K562 (cell line): ENCODE results near the gene ADAM15. TPM values are rescaled to one million over a fixed set of nuclear protein-coding genes. Genes with fewer than 3 reads are reported as not detected.
A peak's percentile ranks its signal among the peaks of the same experiment; 100 is the strongest.

Experiments used
- ARID2 ChIP-seq: fragments of 450-650 bp; IDR thresholded peaks from 2 replicates; pipeline ENCODE4 v1.6.1; 2017; ENCODE audit warnings: antibody characterized with exemption, mild to moderate bottlenecking
- CGGBP1 ChIP-seq: fragments of 250-450 bp; sonication (Bioruptor Pico); IDR thresholded peaks from 2 replicates; pipeline ENCODE4 v1.9.0; 2021; ENCODE audit warnings: mild to moderate bottlenecking
- E2F1 ChIP-seq: sonication (generic); formaldehyde crosslinking; IDR thresholded peaks from 2 replicates; pipeline ENCODE4 v1.8.1; 2023; ENCODE audit warnings: mild to moderate bottlenecking, missing genetic modification reagents, moderate library complexity
- ELK3 ChIP-seq: fragments of 450-650 bp; formaldehyde crosslinking; IDR thresholded peaks from 2 replicates; pipeline ENCODE4 v1.4.0; 2020; ENCODE audit warnings: mild to moderate bottlenecking
- HDGF ChIP-seq: fragments of 450-650 bp; IDR thresholded peaks from 2 replicates; pipeline ENCODE4 v1.6.1; 2016
- PHTF2 ChIP-seq: fragments of 250-450 bp; sonication (Bioruptor Pico); IDR thresholded peaks from 2 replicates; pipeline ENCODE4 v1.5.0; 2021; ENCODE audit warnings: mild to moderate bottlenecking
- PURB ChIP-seq: sonication (generic); formaldehyde crosslinking; IDR thresholded peaks from 2 replicates; pipeline ENCODE4 v1.9.0; 2021; ENCODE audit warnings: low read depth, mild to moderate bottlenecking, missing genetic modification reagents
- RBFOX2 ChIP-seq: fragments of 200-400 bp; formaldehyde crosslinking; IDR thresholded peaks from 2 replicates; pipeline ENCODE4 v1.6.1; 2017; ENCODE audit warnings: low read depth, mild to moderate bottlenecking, low read length, moderate library complexity
- RFX5 ChIP-seq: IDR thresholded peaks from 2 replicates; pipeline ENCODE4 v1.6.1; 2011; ENCODE audit warnings: low read depth, mild to moderate bottlenecking, improper control_type of control experiment, low read length
- SNRNP70 ChIP-seq: fragments of 200-400 bp; formaldehyde crosslinking; optimal IDR thresholded peaks from 2 replicates; pipeline ENCODE3; 2017; ENCODE audit warnings: low read depth, low read length
- ZNF134 ChIP-seq: fragments of 250-450 bp; sonication (Bioruptor Pico); conservative IDR thresholded peaks from 2 replicates; pipeline ENCODE4 v1.4.0; 2020
- ZNF146 ChIP-seq: IDR thresholded peaks from one replicate; pipeline ENCODE4 v1.6.1; 2018; ENCODE audit warnings: missing compliant biosample characterization; ENCODE audit not compliant: unreplicated experiment
- polyA plus RNA-seq, 8 experiments: library from polyadenylated mRNA; depleted of rRNA in 4 of 8; stranded (reverse) in 5 of 8; unstranded in 3 of 8; fragments of >200 nt; fragmentation: Nextera tagmentation in 2 of 8; fragmentation: Illumina TruSeq in 1 of 8; extraction: Ambion mirVana in 2 of 8; extraction: Trizol in 1 of 8; gene quantifications; 2 replicates each; pipeline versions ENCODE4 v1.2.1 to v1.2.3, GENCODE V29; 2011 to 2014; ENCODE audit warnings: inconsistent platforms in 1 of 8, missing spikeins in 1 of 8
- total RNA-seq, 7 experiments: library from RNA; depleted of rRNA in 6 of 7; stranded (reverse); fragments of >200 nt in 6 of 7; fragmentation: Illumina TruSeq in 2 of 7; extraction: Trizol in 2 of 7; gene quantifications; 2 replicates each; pipeline versions ENCODE4 v1.2.1 to v1.2.3, GENCODE V29; 2011 to 2021; ENCODE audit warnings: low replicate concordance in 1 of 7
- TF ChIP-seq, protein P1 (sequence below): sonication (generic); formaldehyde crosslinking; IDR thresholded peaks from 2 replicates; pipeline ENCODE4 v1.8.0; 2023; ENCODE audit warnings: missing genetic modification reagents, mild to moderate bottlenecking, borderline replicate concordance
- TF ChIP-seq, protein P2 (sequence below): fragments of 450-650 bp; IDR thresholded peaks from 2 replicates; pipeline ENCODE4 v1.6.1; 2016; ENCODE audit warnings: mild to moderate bottlenecking

ADAM15 gene
- total and polyA plus RNA-seq, 9 of the 15 experiments (the other 6 are each of a cell fraction or from before 2014, with no cell fraction given): 0.69 to 72.3 (median 32.8) TPM

DNA sequence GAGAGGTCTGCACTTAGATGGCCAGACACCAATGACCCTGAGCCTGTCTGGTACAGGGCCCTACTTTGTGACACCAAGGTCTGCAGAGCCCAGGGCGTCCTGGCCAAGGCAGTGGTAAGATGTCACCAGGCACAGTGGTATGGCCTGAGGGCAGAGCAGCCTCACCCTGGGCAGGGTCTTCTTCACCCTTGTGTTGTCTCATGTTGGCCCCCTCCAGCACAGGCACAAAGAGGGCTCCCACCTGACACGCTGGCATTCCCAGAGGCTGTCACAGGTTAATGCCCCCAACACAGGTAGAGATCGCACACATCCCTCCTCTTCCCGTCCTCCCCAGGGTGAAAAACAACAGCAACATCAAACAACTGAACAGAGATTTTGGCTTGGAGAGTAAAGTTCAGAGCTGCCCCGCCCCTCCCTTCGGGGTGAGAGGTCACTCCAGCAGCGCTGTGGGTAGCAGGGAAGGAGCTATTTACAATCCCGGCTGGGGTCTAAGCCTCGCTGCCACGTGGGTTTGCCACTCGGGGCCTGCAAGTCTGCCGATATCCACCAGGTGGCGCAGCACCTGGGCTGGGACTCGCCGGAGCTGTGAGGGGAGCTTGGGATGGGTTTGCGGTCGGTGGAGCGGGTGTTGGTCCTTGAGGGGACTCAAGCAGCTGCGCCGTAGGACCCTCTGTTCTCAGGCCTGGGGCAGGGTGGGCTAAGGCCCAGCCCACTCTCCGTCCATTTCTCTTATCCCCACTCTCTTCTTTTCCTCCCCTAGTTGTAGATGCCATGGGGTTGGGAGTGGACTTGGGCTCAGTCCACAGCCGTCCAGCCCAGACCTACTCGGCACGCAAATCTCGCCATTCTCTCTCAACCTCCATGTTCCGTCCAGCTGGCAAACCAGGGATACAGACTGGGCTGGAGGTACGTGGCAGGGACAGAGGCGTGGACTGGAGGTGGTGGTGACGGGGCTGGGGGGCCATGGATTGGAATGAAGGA is 40.2 kb downstream of the ADAM15 start (continued):
- TF ChIP-seq, protein P1, sequence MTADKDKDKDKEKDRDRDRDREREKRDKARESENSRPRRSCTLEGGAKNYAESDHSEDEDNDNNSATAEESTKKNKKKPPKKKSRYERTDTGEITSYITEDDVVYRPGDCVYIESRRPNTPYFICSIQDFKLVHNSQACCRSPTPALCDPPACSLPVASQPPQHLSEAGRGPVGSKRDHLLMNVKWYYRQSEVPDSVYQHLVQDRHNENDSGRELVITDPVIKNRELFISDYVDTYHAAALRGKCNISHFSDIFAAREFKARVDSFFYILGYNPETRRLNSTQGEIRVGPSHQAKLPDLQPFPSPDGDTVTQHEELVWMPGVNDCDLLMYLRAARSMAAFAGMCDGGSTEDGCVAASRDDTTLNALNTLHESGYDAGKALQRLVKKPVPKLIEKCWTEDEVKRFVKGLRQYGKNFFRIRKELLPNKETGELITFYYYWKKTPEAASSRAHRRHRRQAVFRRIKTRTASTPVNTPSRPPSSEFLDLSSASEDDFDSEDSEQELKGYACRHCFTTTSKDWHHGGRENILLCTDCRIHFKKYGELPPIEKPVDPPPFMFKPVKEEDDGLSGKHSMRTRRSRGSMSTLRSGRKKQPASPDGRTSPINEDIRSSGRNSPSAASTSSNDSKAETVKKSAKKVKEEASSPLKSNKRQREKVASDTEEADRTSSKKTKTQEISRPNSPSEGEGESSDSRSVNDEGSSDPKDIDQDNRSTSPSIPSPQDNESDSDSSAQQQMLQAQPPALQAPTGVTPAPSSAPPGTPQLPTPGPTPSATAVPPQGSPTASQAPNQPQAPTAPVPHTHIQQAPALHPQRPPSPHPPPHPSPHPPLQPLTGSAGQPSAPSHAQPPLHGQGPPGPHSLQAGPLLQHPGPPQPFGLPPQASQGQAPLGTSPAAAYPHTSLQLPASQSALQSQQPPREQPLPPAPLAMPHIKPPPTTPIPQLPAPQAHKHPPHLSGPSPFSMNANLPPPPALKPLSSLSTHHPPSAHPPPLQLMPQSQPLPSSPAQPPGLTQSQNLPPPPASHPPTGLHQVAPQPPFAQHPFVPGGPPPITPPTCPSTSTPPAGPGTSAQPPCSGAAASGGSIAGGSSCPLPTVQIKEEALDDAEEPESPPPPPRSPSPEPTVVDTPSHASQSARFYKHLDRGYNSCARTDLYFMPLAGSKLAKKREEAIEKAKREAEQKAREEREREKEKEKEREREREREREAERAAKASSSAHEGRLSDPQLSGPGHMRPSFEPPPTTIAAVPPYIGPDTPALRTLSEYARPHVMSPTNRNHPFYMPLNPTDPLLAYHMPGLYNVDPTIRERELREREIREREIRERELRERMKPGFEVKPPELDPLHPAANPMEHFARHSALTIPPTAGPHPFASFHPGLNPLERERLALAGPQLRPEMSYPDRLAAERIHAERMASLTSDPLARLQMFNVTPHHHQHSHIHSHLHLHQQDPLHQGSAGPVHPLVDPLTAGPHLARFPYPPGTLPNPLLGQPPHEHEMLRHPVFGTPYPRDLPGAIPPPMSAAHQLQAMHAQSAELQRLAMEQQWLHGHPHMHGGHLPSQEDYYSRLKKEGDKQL (CRISPR knock-in tag): no peak
- no peak for TF ChIP-seq E2F1
- TF ChIP-seq PHTF2 (CRISPR knock-in tag): no peak
- TF ChIP-seq ZNF146: no peak
- TF ChIP-seq PURB (CRISPR knock-in tag): no peak
- TF ChIP-seq SNRNP70: no peak
- no peak for TF ChIP-seq RFX5
- TF ChIP-seq ELK3 (CRISPR knock-in tag): no peak
- peak; percentile 23; the same call in 1 of the 2 replicates for TF ChIP-seq ARID2
- TF ChIP-seq, protein P2, sequence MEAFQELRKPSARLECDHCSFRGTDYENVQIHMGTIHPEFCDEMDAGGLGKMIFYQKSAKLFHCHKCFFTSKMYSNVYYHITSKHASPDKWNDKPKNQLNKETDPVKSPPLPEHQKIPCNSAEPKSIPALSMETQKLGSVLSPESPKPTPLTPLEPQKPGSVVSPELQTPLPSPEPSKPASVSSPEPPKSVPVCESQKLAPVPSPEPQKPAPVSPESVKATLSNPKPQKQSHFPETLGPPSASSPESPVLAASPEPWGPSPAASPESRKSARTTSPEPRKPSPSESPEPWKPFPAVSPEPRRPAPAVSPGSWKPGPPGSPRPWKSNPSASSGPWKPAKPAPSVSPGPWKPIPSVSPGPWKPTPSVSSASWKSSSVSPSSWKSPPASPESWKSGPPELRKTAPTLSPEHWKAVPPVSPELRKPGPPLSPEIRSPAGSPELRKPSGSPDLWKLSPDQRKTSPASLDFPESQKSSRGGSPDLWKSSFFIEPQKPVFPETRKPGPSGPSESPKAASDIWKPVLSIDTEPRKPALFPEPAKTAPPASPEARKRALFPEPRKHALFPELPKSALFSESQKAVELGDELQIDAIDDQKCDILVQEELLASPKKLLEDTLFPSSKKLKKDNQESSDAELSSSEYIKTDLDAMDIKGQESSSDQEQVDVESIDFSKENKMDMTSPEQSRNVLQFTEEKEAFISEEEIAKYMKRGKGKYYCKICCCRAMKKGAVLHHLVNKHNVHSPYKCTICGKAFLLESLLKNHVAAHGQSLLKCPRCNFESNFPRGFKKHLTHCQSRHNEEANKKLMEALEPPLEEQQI: no peak
- TF ChIP-seq HDGF: no peak
- TF ChIP-seq ZNF134 (CRISPR knock-in tag): no peak
- 0 out of 2 replicates have a peak, but pooled peaks have one; percentile 26 for TF ChIP-seq RBFOX2
- TF ChIP-seq CGGBP1 (CRISPR knock-in tag): no peak
